HG03045 (cell line): ENCODE results near the gene HHIP.

Experiments used
- ATAC-seq: cut with Tn5 transposase; IDR thresholded peaks from one replicate; pipeline ENCODE4 v1.9.1; 2021; ENCODE audit warnings: mild to moderate bottlenecking, moderate library complexity; ENCODE audit not compliant: unreplicated experiment

Gene HHIP

GRCh38 chr4:144656850-144657249 is 10.9 kb downstream of the HHIP start:
- no peak for ATAC-seq

GRCh38 chr4:144658015-144658567 is 12.1 kb downstream of the HHIP start:
- ATAC-seq: no peak

DNA sequence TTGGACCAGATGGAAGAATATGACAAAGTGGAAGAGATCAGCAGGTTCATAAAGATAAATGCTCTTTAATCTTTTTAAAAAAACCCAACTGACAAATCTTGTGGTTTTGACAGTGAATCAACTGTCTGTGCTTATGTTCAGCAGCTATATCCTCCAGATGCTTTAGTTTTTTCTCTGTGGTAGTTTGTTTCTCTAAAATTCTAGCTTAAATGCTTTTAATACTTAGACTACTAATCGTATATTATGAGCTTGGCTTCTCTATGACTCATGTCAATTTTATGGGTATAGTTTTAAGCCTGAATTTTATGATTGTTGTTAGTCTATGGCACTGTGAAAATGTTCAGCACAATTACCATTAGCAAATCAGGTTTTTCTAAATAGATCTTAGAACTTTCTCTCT is 12.9 kb downstream of the HHIP start:
- no peak for ATAC-seq

- no peak for ATAC-seq
Measured at GRCh38 chr4:144659447-144659846, 13.5 kb downstream of the HHIP start.

GRCh38 chr4:144663834-144664475 is 18.0 kb downstream of the HHIP start:
- ATAC-seq: no peak

GRCh38 chr4:144666539-144667175 is 20.7 kb downstream of the HHIP start:
- no peak for ATAC-seq

DNA sequence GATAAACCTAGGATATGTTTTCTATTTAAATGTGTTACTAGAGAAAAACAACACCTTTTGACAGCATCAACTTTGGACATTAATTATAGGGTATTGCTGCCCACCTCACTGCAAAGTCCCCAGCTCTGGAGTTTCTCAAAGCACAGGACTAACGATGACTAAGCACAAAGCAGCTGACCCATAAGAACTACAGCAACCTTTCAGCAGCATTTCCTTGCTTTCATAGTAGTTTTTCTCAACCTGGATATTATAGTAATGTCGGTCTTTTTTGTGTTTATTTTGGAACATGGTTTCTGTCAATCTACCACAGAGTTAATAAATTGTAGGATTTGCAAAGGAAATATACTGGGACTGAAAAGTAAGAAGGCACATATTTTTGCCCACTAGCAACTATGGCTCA is 21.5 kb downstream of the HHIP start:
- ATAC-seq: no peak

DNA sequence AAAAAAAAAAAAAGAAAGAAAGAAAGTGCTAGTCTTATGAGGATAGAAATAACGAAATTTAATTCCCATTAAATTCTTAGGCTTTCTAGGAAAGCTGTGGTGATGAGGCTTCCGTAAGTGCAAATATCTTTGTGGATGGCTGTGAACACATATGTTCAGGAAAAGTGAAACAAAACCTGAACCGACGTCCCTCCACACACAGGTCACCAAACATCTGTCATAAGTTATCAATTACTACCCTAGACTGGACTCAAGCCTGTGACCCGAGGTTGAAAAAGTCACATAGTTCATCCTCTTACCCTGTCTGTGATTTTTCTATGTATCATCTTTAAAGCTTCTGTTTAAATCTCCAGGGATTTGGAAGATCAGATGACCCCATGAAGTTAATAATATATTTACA is 24.8 kb downstream of the HHIP start:
- ATAC-seq: no peak

DNA sequence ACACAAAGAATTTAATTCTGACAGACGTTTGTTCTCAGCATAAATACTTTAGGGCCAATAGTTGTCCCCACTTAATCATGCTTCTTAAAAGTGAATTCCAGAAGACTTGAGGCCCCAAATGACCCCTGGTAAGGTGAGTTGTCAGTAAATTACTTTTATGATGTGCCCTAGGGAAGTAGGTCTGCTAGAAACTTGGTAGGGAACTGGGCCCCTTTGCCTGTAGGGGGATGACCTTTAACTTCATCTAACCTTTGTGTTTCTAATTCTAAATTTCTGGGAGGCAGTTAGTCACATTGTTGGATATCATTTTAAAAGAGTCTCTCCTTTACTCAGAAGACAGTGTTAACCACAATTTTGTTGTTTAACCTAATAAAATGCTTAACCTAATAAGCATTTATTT is 28.8 kb downstream of the HHIP start:
- ATAC-seq: no peak

GRCh38 chr4:144681806-144682205 is 35.9 kb downstream of the HHIP start:
- no peak for ATAC-seq

GRCh38 chr4:144683516-144683915 is 37.6 kb downstream of the HHIP start:
- no peak for ATAC-seq

GRCh38 chr4:144685911-144686310 is 40.0 kb downstream of the HHIP start:
- no peak for ATAC-seq

- ATAC-seq: no peak
Measured at GRCh38 chr4:144686921-144687320, 41.0 kb downstream of the HHIP start.

- no peak for ATAC-seq
Measured at GRCh38 chr4:144687466-144687865, 41.5 kb downstream of the HHIP start.

DNA sequence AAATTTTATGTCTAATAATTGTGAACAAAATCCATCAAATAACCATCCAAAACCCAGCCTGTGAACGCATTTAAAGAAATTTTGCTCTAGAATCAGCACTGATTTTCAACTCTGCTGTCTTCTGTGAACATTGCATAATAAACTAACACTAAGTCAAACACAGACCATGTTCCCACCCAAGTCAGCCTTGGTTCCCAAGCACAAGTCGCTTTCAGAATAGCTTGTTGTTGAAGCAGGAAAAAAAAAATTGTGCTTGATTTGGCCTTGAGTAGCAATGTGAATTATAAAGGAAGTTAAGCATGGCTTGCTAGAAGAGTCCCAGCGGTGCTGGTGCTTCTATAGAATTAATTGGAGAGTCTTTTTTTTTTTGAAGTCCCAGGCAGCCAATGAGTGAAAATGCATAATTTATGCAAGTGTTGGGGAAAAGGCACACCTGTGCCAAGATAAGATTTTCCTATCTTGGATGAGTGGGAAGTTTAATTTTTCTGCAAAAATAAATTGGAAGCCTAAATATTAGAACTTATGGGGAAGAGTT is 42.1 kb downstream of the HHIP start:
- no peak for ATAC-seq

- ATAC-seq: no peak
Measured at GRCh38 chr4:144689125-144689524, 43.2 kb downstream of the HHIP start.

DNA sequence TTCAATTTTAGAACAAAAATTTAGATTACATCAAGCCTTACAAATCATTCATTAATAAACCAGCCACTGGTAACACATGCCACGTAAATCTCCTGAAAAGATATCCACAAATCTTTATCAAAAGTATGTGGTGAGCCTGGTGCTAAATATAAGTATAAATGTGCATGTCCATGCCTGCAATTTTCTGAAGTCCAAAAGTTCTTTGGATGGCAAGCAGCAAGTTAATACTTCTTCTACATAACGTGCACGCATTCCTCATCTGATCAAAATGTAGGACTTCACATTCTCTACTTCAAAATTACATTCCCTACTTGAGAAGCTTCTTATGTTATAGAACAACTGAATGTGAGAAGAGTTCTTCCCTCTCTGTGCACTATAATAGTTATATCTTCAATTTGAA is 49.8 kb downstream of the HHIP start:
- no peak for ATAC-seq

- ATAC-seq: no peak
Measured at GRCh38 chr4:144696376-144696775, 50.4 kb downstream of the HHIP start.

- no peak for ATAC-seq
Measured at GRCh38 chr4:144699565-144699964, 53.6 kb downstream of the HHIP start.

DNA sequence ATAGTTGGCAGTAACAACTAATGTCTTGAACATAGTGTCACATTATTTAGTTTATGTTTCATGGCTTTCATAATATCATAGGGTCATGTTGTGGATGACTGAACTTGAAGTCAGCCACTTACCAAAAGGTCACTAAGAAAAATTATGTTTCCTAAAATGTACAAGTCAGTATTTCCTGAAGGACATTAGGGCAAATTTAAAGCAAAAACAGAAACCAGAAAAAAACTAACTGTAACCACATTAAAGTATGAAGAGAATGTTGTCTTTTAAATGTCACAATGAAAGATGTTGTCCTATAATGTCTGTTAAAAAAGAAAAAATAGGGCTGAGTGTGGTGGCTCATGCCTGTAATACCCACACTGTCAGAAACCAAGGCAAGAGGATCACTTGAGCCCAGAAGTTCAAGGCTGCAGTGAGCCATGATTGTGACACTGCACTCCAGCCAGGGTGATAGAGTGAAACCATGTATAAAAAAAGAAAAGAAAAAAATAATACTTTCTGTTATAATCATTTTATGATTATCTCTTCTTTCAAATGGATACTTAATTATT is 55.8 kb downstream of the HHIP start:
- no peak for ATAC-seq

DNA sequence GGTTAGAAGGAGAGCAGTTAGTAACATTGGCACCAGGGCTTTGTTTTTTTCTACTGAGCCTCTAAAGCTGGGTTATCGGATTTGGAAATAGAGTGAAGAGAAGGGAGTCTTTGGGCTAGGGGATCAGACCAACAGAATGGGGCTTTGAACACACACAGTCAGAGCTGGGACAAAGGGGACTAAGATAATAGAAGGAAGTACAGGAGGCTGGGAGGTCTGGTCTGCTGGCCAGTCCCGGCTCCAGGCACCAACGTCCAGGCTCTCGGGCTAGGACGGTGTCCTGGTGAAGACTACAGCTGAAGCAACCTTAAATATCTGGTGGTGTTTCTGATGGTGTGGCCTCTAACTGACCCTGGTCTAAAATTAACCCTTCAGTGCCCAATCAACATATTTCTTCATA is 57.5 kb downstream of the HHIP start:
- no peak for ATAC-seq
